H9 (cell line): ENCODE measurements around the gene MAP2. TPM values are rescaled to one million over a fixed set of nuclear protein-coding genes. Genes with fewer than 3 reads are reported as not detected.

Experiments
- DNase-seq: peaks from one replicate; pipeline ENCODE4 v3.0.0-alpha.2; 2017
- H2AFZ ChIP-seq: one replicate; pipeline ENCODE4 v1.6.1; 2013; ENCODE audit warnings: mild to moderate bottlenecking, low read length, control low read depth, moderate library complexity
- H2AK5ac ChIP-seq: 2 replicates; pipeline ENCODE4 v1.6.1; 2013; ENCODE audit warnings: low read length, control low read depth, mixed read lengths; ENCODE audit not compliant: insufficient read length
- H2BK120ac ChIP-seq: one replicate; pipeline ENCODE4 v1.6.1; 2013; ENCODE audit warnings: low read depth, mild to moderate bottlenecking, low read length, control low read depth, inconsistent platforms; ENCODE audit not compliant: poor library complexity, severe bottlenecking
- H2BK12ac ChIP-seq: 2 replicates; pipeline ENCODE4 v1.6.1; 2013; ENCODE audit warnings: low read length, control low read depth, mixed read lengths, low read depth; ENCODE audit not compliant: insufficient read length
- H2BK15ac ChIP-seq: 2 replicates; pipeline ENCODE4 v1.6.1; 2013; ENCODE audit warnings: low read depth, low read length, control low read depth
- H2BK20ac ChIP-seq: one replicate; pipeline ENCODE4 v1.6.1; 2013; ENCODE audit warnings: low read depth, mild to moderate bottlenecking, low read length, control low read depth, inconsistent platforms; ENCODE audit not compliant: poor library complexity, severe bottlenecking
- H2BK5ac ChIP-seq: 2 replicates; pipeline ENCODE4 v1.6.1; 2013; ENCODE audit warnings: low read length, control low read depth, mixed read lengths; ENCODE audit not compliant: insufficient read length
- H3K14ac ChIP-seq: 2 replicates; pipeline ENCODE4 v1.6.1; 2013; ENCODE audit warnings: low read length, control low read depth; ENCODE audit not compliant: insufficient read depth
- H3K18ac ChIP-seq: 2 replicates; pipeline ENCODE4 v1.6.1; 2013; ENCODE audit warnings: low read depth, mild to moderate bottlenecking, mixed read lengths, low read length, control low read depth; ENCODE audit not compliant: insufficient read length
- H3K23ac ChIP-seq: 2 replicates; pipeline ENCODE4 v1.6.1; 2013; ENCODE audit warnings: low read length, control low read depth, mixed read lengths, low read depth; ENCODE audit not compliant: insufficient read length
- H3K23me2 ChIP-seq: 2 replicates; pipeline ENCODE4 v1.6.1; 2013; ENCODE audit warnings: low read depth, mild to moderate bottlenecking, mixed read lengths, low read length, control low read depth; ENCODE audit not compliant: insufficient read length, poor library complexity, severe bottlenecking
- H3K27ac ChIP-seq: 2 replicates; pipeline ENCODE4 v1.5.1; 2013; ENCODE audit warnings: low read length, control low read depth, mixed read lengths, low read depth; ENCODE audit not compliant: insufficient read length
- H3K27me3 ChIP-seq: 2 replicates; pipeline ENCODE4 v1.6.1; 2013; ENCODE audit warnings: low read length, control low read depth, inconsistent platforms; ENCODE audit not compliant: insufficient read depth
- H3K4ac ChIP-seq: 2 replicates; pipeline ENCODE4 v1.6.1; 2013; ENCODE audit warnings: low read depth, mild to moderate bottlenecking, control low read depth, inconsistent platforms, low read length, moderate library complexity
- H3K4me1 ChIP-seq: 2 replicates; pipeline ENCODE4 v1.6.1; 2013; ENCODE audit warnings: low read length, control low read depth, inconsistent platforms; ENCODE audit not compliant: insufficient read depth
- H3K4me2 ChIP-seq: 2 replicates; pipeline ENCODE4 v1.6.1; 2013; ENCODE audit warnings: low read length, control low read depth, mixed read lengths; ENCODE audit not compliant: insufficient read length, insufficient read depth
- H3K56ac ChIP-seq: 2 replicates; pipeline ENCODE4 v1.6.1; 2013; ENCODE audit warnings: low read depth, mild to moderate bottlenecking, mixed read lengths, low read length, control low read depth; ENCODE audit not compliant: insufficient read length
- H3K79me1 ChIP-seq: 2 replicates; pipeline ENCODE4 v1.6.1; 2013; ENCODE audit warnings: low read depth, mild to moderate bottlenecking, moderate library complexity, low read length, control low read depth, inconsistent platforms; ENCODE audit not compliant: insufficient read depth, poor library complexity, severe bottlenecking
- H3K79me2 ChIP-seq: 2 replicates; pipeline ENCODE4 v1.6.1; 2013; ENCODE audit warnings: low read length, control low read depth, inconsistent platforms; ENCODE audit not compliant: insufficient read depth
- H3K9ac ChIP-seq: 2 replicates; pipeline ENCODE4 v1.6.1; 2013; ENCODE audit warnings: low read length, control low read depth, mixed read lengths; ENCODE audit not compliant: insufficient read length; ENCODE audit errors: extremely low read depth
- H3K9me3 ChIP-seq: one replicate; pipeline ENCODE4 v1.6.1; 2013; ENCODE audit warnings: low read depth, low read length, inconsistent platforms; ENCODE audit not compliant: control insufficient read depth
- H3T11ph ChIP-seq: one replicate; pipeline ENCODE4 v1.6.1; 2013; ENCODE audit warnings: mild to moderate bottlenecking, low read length, control low read depth, inconsistent platforms
- H4K20me1 ChIP-seq: one replicate; pipeline ENCODE4 v1.6.1; 2013; ENCODE audit not compliant: control insufficient read depth, insufficient read length, insufficient read depth
- H4K5ac ChIP-seq: 2 replicates; pipeline ENCODE4 v1.6.1; 2013; ENCODE audit warnings: low read depth, mild to moderate bottlenecking, mixed read lengths, low read length, control low read depth; ENCODE audit not compliant: insufficient read length
- H4K8ac ChIP-seq: replicated peaks from 2 replicates; pipeline ENCODE4 v1.6.1; 2013; ENCODE audit warnings: low read length, control low read depth, mixed read lengths, low read depth; ENCODE audit not compliant: insufficient read length
- H4K91ac ChIP-seq: 2 replicates; pipeline ENCODE4 v1.6.1; 2013; ENCODE audit warnings: low read depth, mild to moderate bottlenecking, moderate library complexity, mixed read lengths, low read length, control low read depth; ENCODE audit not compliant: insufficient read length
- H3K27ac Mint-ChIP-seq, 3 experiments: 2 replicates in 2 of 3; 3 replicates in 1 of 3; pipeline ENCODE4 v1.8.0; 2020 to 2021; ENCODE audit warnings: mixed read lengths in 3 of 3, mild to moderate bottlenecking in 1 of 3, moderate library complexity in 1 of 3
- H3K27me3 Mint-ChIP-seq: 2 replicates; pipeline ENCODE4 v1.8.0; 2021; ENCODE audit warnings: low read depth, mild to moderate bottlenecking, moderate library complexity, mixed read lengths
- H3K36me3 Mint-ChIP-seq, 3 experiments: 2 replicates in 2 of 3; 3 replicates in 1 of 3; pipeline ENCODE4 v1.8.0; 2020 to 2021; ENCODE audit warnings: low read depth in 3 of 3, mixed read lengths in 3 of 3; ENCODE audit not compliant: insufficient read depth in 1 of 3
- H3K4me1 Mint-ChIP-seq, 2 experiments: 2 replicates each; pipeline ENCODE4 v1.8.0; 2020; ENCODE audit warnings: mixed read lengths in 2 of 2
- H3K4me3 Mint-ChIP-seq, 2 experiments: 2 replicates in 1 of 2; 3 replicates in 1 of 2; pipeline ENCODE4 v1.8.0; 2020 to 2021; ENCODE audit warnings: mild to moderate bottlenecking in 2 of 2, mixed read lengths in 2 of 2, moderate library complexity in 1 of 2
- H3K9me3 Mint-ChIP-seq, 2 experiments: 2 replicates in 1 of 2; 3 replicates in 1 of 2; pipeline ENCODE4 v1.8.0; 2020; ENCODE audit warnings: mild to moderate bottlenecking in 2 of 2, mixed read lengths in 2 of 2, moderate library complexity in 1 of 2
- CTCF ChIP-seq: fragments of 200-600 bp; sonication (generic); conservative IDR thresholded peaks from 3 replicates; pipeline ENCODE4 v1.8.0; 2021; ENCODE audit warnings: antibody characterized with exemption, mild to moderate bottlenecking
- WGBS: extraction: QIAGEN DNeasy Blood & Tissue Kit; methylation state at CpG from one replicate; pipeline ENCODE4 v1.1.7; 2013; ENCODE audit warnings: missing lambda C conversion rate, low lambda C conversion rate, mixed read lengths; ENCODE audit not compliant: insufficient read length; ENCODE audit errors: extremely low coverage; 5-methylcytosine and 5-hydroxymethylcytosine counted together
- total RNA-seq: library from RNA; stranded (reverse); gene quantifications from 2 replicates; pipeline ENCODE4 v1.2.1, GENCODE V29; 2021

Gene MAP2
- total RNA-seq, 1 experiment from 2014 or later = 0.87 TPM

- H3K4me3 Mint-ChIP-seq = no peak overlapping the region
- H3K4ac ChIP-seq = no peak overlapping the region
- no peak overlapping the region for H2BK20ac ChIP-seq
- no peak overlapping the region for H2AK5ac ChIP-seq
- no peak overlapping the region for H3K27ac Mint-ChIP-seq
- H3K4me2 ChIP-seq = no peak overlapping the region
- peaks cover 0 to 5% (median 2%) of the 10 kb centered on the region in 3 experiments; a peak in 3 of 7 replicates for H3K36me3 Mint-ChIP-seq
- no peak overlapping the region for H3K9ac ChIP-seq
- H3K27me3 Mint-ChIP-seq = peaks cover 18% of the 10 kb centered on the region
- TF ChIP-seq CTCF = no peak
- H3T11ph ChIP-seq = no peak overlapping the region
- H3K9me3 ChIP-seq = no peaks in the 10 kb centered on the region
- no peaks in the 10 kb centered on the region for H3K23me2 ChIP-seq
- DNase-seq = no peak
- no peaks in the 10 kb centered on the region for H3K79me2 ChIP-seq
- H2BK15ac ChIP-seq = no peak overlapping the region
- H4K20me1 ChIP-seq = no peaks in the 10 kb centered on the region
- H3K9me3 Mint-ChIP-seq = no peaks in the 10 kb centered on the region; a peak in 1 of 5 replicates
- H2BK5ac ChIP-seq = no peak overlapping the region
- H3K27ac ChIP-seq = no peak overlapping the region
- no peak overlapping the region for H4K5ac ChIP-seq
- H3K18ac ChIP-seq = no peak overlapping the region
- no CpG with 5 or more reads among the region's 8 CpGs for WGBS
- H3K79me1 ChIP-seq = no peaks in the 10 kb centered on the region
- no peak overlapping the region for H4K91ac ChIP-seq
- H3K14ac ChIP-seq = no peak overlapping the region
- H3K56ac ChIP-seq = no peak overlapping the region
- no peak overlapping the region for H2BK12ac ChIP-seq
- H3K23ac ChIP-seq = no peak overlapping the region
- peaks cover 0 to 5% of the 10 kb centered on the region in 2 experiments; a peak in 3 of 4 replicates for H3K4me1 Mint-ChIP-seq
- H3K4me1 ChIP-seq = no peaks in the 10 kb centered on the region
- H2AFZ ChIP-seq = no peak overlapping the region
- H2BK120ac ChIP-seq = no peak overlapping the region
- H4K8ac ChIP-seq = no peak overlapping the region
- H3K27me3 ChIP-seq = no peaks in the 10 kb centered on the region
These were observed 273.2 kb downstream of the MAP2 start for GRCh38 chr2:209696836-209697711.
